H1 (cell line): ENCODE results near the gene NPY1R. TPM values are rescaled to one million over a fixed set of nuclear protein-coding genes. Genes with fewer than 3 reads are reported as not detected.

ENCODE experiments used
- CTCF ChIA-PET: fragments of 300-600 bp; sonication (Branson Sonifier 250); formaldehyde crosslinking; loops from one replicate; lab custom pipeline; 2021; ENCODE audit not compliant: partially characterized antibody; lab: Charles Lee
- POLR2A ChIA-PET: fragments of 300-600 bp; sonication (Branson Sonifier 250); formaldehyde crosslinking; loops from one replicate; lab custom pipeline; 2021; ENCODE audit warnings: inconsistent platforms; ENCODE audit not compliant: partially characterized antibody; lab: Charles Lee
- DNase-seq, 2 experiments: peaks; one replicate each; pipeline versions ENCODE4 v3.0.0 to v3.0.0-alpha.2; 2010 to 2022; ENCODE audit warnings: low spot score in 2 of 2, low read depth in 1 of 2, mixed read lengths in 1 of 2
- FAIRE-seq: peaks from 2 replicates; lab custom pipeline; 2011; peaks lifted over from hg19 to GRCh38; lab: Jason Lieb, UNC
- H2AFZ ChIP-seq: 2 replicates; pipeline ENCODE4 v1.8.1; 2012; ENCODE audit warnings: low read length, inconsistent platforms
- H2AK5ac ChIP-seq: 2 replicates; pipeline ENCODE4 v1.6.1; 2013; ENCODE audit warnings: low read depth, low read length
- H2BK120ac ChIP-seq: replicated peaks from 2 replicates; pipeline ENCODE3; 2013; ENCODE audit warnings: low read depth, low read length, inconsistent platforms
- H2BK12ac ChIP-seq: 2 replicates; pipeline ENCODE4 v1.6.1; 2013; ENCODE audit warnings: low read depth, low read length
- H2BK15ac ChIP-seq: 2 replicates; pipeline ENCODE4 v1.6.1; 2013; ENCODE audit warnings: low read length
- H2BK20ac ChIP-seq: 2 replicates; pipeline ENCODE4 v1.6.1; 2013; ENCODE audit warnings: low read length
- H2BK5ac ChIP-seq: 2 replicates; pipeline ENCODE4 v1.6.1; 2013; ENCODE audit warnings: low read depth, low read length
- H3K14ac ChIP-seq: 2 replicates; pipeline ENCODE4 v1.6.1; 2013; ENCODE audit warnings: inconsistent platforms; ENCODE audit not compliant: insufficient read length
- H3K18ac ChIP-seq: 2 replicates; pipeline ENCODE4 v1.6.1; 2013; ENCODE audit warnings: low read length; ENCODE audit errors: extremely low read depth
- H3K23ac ChIP-seq: 2 replicates; pipeline ENCODE4 v1.6.1; 2013; ENCODE audit warnings: inconsistent platforms; ENCODE audit not compliant: insufficient read length
- H3K23me2 ChIP-seq: 2 replicates; pipeline ENCODE4 v1.6.1; 2013; ENCODE audit warnings: low read depth, low read length
- H3K27ac ChIP-seq: 2 replicates; pipeline ENCODE4 v1.6.1; 2011; ENCODE audit warnings: low read depth, low read length, inconsistent platforms
- H3K27me3 ChIP-seq, 4 experiments: replicated peaks in 1 of 4; 1 replicate in 1 of 4; 2 replicates in 3 of 4; pipeline versions ENCODE4 v1.6.1 to v1.8.1; 2011 to 2013; ENCODE audit warnings: low read length in 3 of 4, mild to moderate bottlenecking in 3 of 4, inconsistent platforms in 2 of 4, mixed read lengths in 2 of 4, moderate library complexity in 1 of 4; ENCODE audit not compliant: control insufficient read depth in 3 of 4, insufficient read depth in 3 of 4; ENCODE audit errors: extremely low read depth in 1 of 4
- H3K36me3 ChIP-seq, 4 experiments: 2 replicates each; pipeline versions ENCODE4 v1.6.1 to v1.8.1; 2011 to 2013; ENCODE audit warnings: mild to moderate bottlenecking in 4 of 4, low read length in 3 of 4, moderate library complexity in 2 of 4, control low read depth in 1 of 4, inconsistent platforms in 1 of 4; ENCODE audit not compliant: insufficient read depth in 4 of 4, control insufficient read depth in 2 of 4
- H3K4ac ChIP-seq: replicated peaks from 2 replicates; pipeline ENCODE3; 2013; ENCODE audit warnings: low read length, low read depth, mixed read lengths, inconsistent platforms; ENCODE audit not compliant: insufficient read length
- H3K4me1 ChIP-seq, 4 experiments: replicated peaks in 1 of 4; 1 replicate in 1 of 4; 2 replicates in 3 of 4; pipeline versions ENCODE4 v1.6.1 to v1.8.1; 2011 to 2013; ENCODE audit warnings: low read length in 3 of 4, inconsistent platforms in 2 of 4, mixed read lengths in 1 of 4; ENCODE audit not compliant: insufficient read depth in 4 of 4, control insufficient read depth in 3 of 4
- H3K4me2 ChIP-seq, 2 experiments: 2 replicates each; pipeline versions ENCODE4 v1.6.1 to v1.8.1; 2011 to 2013; ENCODE audit warnings: low read depth in 2 of 2, low read length in 2 of 2, control low read depth in 1 of 2, inconsistent platforms in 1 of 2, mild to moderate bottlenecking in 1 of 2; ENCODE audit not compliant: insufficient read depth in 1 of 2
- H3K4me3 ChIP-seq, 4 experiments: fragments of 200-600, 300-600 bp in 1 of 4; sonication (generic), shearing (Covaris generic), sonication (Bioruptor Twin) in 1 of 4; 2 replicates each; pipeline versions ENCODE4 v1.5.1 to v1.8.1; 2011 to 2016; ENCODE audit warnings: low read length in 4 of 4, low read depth in 3 of 4, control low read depth in 2 of 4, inconsistent platforms in 2 of 4, mild to moderate bottlenecking in 2 of 4, mixed read lengths in 1 of 4, moderate library complexity in 1 of 4; ENCODE audit not compliant: insufficient read depth in 2 of 4; ENCODE audit errors: extremely low read depth in 1 of 4
- H3K56ac ChIP-seq: replicated peaks from 2 replicates; pipeline ENCODE3; 2013; ENCODE audit warnings: low read depth, mild to moderate bottlenecking, mixed read lengths, low read length, inconsistent platforms; ENCODE audit not compliant: insufficient read length
- H3K79me1 ChIP-seq: 2 replicates; pipeline ENCODE4 v1.6.1; 2013; ENCODE audit warnings: low read depth, low read length, control low read depth
- H3K79me2 ChIP-seq, 2 experiments: 2 replicates each; pipeline versions ENCODE4 v1.6.1 to v1.8.1; 2012 to 2013; ENCODE audit warnings: low read length in 2 of 2, mild to moderate bottlenecking in 2 of 2, inconsistent platforms in 1 of 2; ENCODE audit not compliant: insufficient read depth in 2 of 2, control insufficient read depth in 1 of 2
- H3K9ac ChIP-seq, 4 experiments: replicated peaks in 1 of 4; 1 replicate in 1 of 4; 2 replicates in 3 of 4; pipeline versions ENCODE4 v1.6.1 to v1.8.1; 2011 to 2013; ENCODE audit warnings: low read depth in 3 of 4, low read length in 3 of 4, control low read depth in 2 of 4, mild to moderate bottlenecking in 2 of 4, moderate library complexity in 2 of 4, inconsistent platforms in 1 of 4; ENCODE audit errors: extremely low read depth in 1 of 4
- H3K9me3 ChIP-seq, 2 experiments: 2 replicates each; pipeline versions ENCODE4 v1.6.1 to v1.8.1; 2012 to 2013; ENCODE audit warnings: mild to moderate bottlenecking in 2 of 2, moderate library complexity in 2 of 2, control low read depth in 1 of 2, inconsistent platforms in 1 of 2, low read depth in 1 of 2, low read length in 1 of 2, mixed read lengths in 1 of 2; ENCODE audit not compliant: insufficient read depth in 2 of 2
- H4K20me1 ChIP-seq, 2 experiments: replicated peaks in 1 of 2; 2 replicates each; pipeline versions ENCODE3 to v1.8.1; 2011 to 2013; ENCODE audit warnings: inconsistent platforms in 2 of 2, low read length in 2 of 2, mild to moderate bottlenecking in 1 of 2; ENCODE audit not compliant: insufficient read depth in 2 of 2, control insufficient read depth in 1 of 2
- H4K5ac ChIP-seq: 2 replicates; pipeline ENCODE4 v1.6.1; 2013; ENCODE audit warnings: low read length, low read depth, mixed read lengths, inconsistent platforms; ENCODE audit not compliant: insufficient read length
- H4K8ac ChIP-seq: 2 replicates; pipeline ENCODE4 v1.8.0; 2013; ENCODE audit warnings: mild to moderate bottlenecking, moderate library complexity, low read length, inconsistent platforms; ENCODE audit not compliant: insufficient read depth; ENCODE audit errors: extremely low read depth
- H4K91ac ChIP-seq: replicated peaks from 2 replicates; pipeline ENCODE3; 2013; ENCODE audit warnings: low read length, mixed read lengths, inconsistent platforms; ENCODE audit not compliant: insufficient read length
- SIRT6 ChIP-seq: IDR thresholded peaks from one replicate; pipeline ENCODE4 v1.7.1; 2012; ENCODE audit warnings: low read length, inconsistent platforms
- WGBS, 2 experiments: shearing (Covaris generic) in 1 of 2; methylation state at CpG; one replicate each; pipeline versions ENCODE4 v1.1.6 to v1.1.7; 2013 to 2015; ENCODE audit warnings: low lambda C conversion rate in 2 of 2, mixed read lengths in 2 of 2, inconsistent platforms in 1 of 2, low coverage in 1 of 2, missing lambda C conversion rate in 1 of 2; ENCODE audit not compliant: insufficient replicate concordance in 2 of 2, insufficient coverage in 1 of 2, insufficient read length in 1 of 2; ENCODE audit errors: extremely low coverage in 1 of 2, missing lambda C conversion rate in 1 of 2; 5-methylcytosine and 5-hydroxymethylcytosine counted together
- polyA plus RNA-seq, 7 experiments: library from polyadenylated mRNA; depleted of rRNA in 3 of 7; stranded (reverse) in 5 of 7; unstranded in 2 of 7; fragments of >200 nt in 5 of 7; fragments of 200-250 nt in 2 of 7; gene quantifications; 1 replicate in 5 of 7; 2 replicates in 1 of 7; 4 replicates in 1 of 7; pipeline versions ENCODE4 v1.2.1 to v1.2.3, GENCODE V29; 2011 to 2013; ENCODE audit warnings: missing spikeins in 2 of 7, mixed read lengths in 2 of 7
- total RNA-seq: library from RNA; stranded (reverse); fragmentation: NEBNext Ultra II Directional; extraction: Animal tissue kit (Norgen Biotek cat#: 25700); gene quantifications from 2 replicates; pipeline ENCODE4 v1.2.1, GENCODE V29; 2021

The NPY1R gene
- total and polyA plus RNA-seq, 2 of the 8 experiments (the other 6 are each of a cell fraction or from before 2014, with no cell fraction given): 5.9 to 6.3 TPM

- Histone ChIP-seq H3K56ac (no peak overlapping the region), H3K23ac (no peak overlapping the region), H3K9ac (no peak overlapping the region), H3K4me3 (no peak overlapping the region), H2BK20ac (no peak overlapping the region), H2AK5ac (no peak overlapping the region), H3K23me2 (no peaks in the 10 kb centered on the region), H3K36me3 (no peaks in the 10 kb centered on the region), H4K8ac (no peak overlapping the region), H4K20me1 (no peaks in the 10 kb centered on the region), H4K91ac (no peak overlapping the region), H2BK120ac (no peak overlapping the region), H3K4ac (no peak overlapping the region), H2BK15ac (no peak overlapping the region), H3K27me3 (no peaks in the 10 kb centered on the region), H3K9me3 (no peaks in the 10 kb centered on the region), H3K18ac (no peak overlapping the region), H4K5ac (no peak overlapping the region), H3K4me2 (no peak overlapping the region), H2BK5ac (no peak overlapping the region), H3K14ac (no peak overlapping the region), H3K79me1 (no peaks in the 10 kb centered on the region), H2BK12ac (no peak overlapping the region), H3K4me1 (no peaks in the 10 kb centered on the region), H3K27ac (no peak overlapping the region), H3K79me2 (no peaks in the 10 kb centered on the region), H2AFZ (no peak overlapping the region)
- POLR2A ChIA-PET: no interaction called here
- FAIRE-seq (no peak), DNase-seq (no peak)
- no peak for TF ChIP-seq SIRT6
- 100% methylated on average over 2 of the region's 2 CpGs; no CpG with 5 or more reads in 1 of the 2 experiments for WGBS, 2 experiments
- CTCF ChIA-PET: interaction anchor here (1.5 kb wide), 1 partner anchor 29 kb away, joined by 9 read pairs; the partner anchor contains the start of gene NPY1R
Measured at GRCh38 chr4:163303069-163303468, 29.3 kb downstream of the NPY1R start.
